DMS153 (cell line): ENCODE measurements around the gene TUFT1.
"Not testable (repeated sequence)": the region's sequence is repeated elsewhere in the genome, so short reads cannot be mapped to it uniquely, and the experiment has no call there.

Experiments used
- DNase-seq: peaks from one replicate; lab custom pipeline; 2025; lab: John Stamatoyannopoulos, UW

The TUFT1 gene

DNA sequence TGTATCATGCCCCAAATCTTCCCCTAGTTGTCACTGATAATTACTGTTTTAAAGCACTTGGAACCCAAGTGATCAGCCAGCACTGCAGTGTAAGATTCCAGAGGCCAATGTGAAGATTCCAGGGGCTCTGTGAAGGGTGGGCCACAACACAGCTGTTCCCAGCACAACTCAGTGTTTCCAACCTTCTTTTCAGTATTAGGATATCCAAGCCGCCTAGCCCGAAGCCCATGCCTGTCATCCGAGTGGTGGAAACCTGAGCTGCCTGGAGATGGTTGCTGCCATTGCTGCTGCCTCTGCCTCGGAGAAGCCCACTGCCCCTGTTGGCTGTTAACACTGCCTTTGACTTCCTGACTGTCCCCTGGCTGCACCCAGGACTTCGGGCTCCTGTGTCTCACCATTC, 41.3 kb downstream of the TUFT1 start:
- DNase-seq, result no peak

DNA sequence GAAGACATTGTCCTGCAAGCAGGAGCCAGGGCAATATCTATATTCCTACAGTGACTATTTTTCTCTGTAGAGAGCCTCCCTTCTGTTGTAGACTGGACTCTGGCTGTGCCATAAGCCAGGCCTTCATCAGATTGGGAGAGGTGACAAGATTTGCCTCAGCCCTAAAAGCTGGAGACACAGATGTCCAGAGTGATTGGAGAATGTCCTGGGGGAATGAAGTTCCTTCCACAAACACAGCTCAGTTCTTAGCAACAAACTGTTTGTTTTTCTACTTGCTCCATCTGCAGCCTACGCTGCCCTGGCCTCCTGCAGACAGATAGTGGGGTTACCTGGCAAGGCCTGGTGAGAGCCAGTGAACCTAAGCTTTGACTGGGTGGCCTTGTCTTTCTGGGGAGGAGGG, 41.8 kb downstream of the TUFT1 start:
- no peak for DNase-seq

DNA sequence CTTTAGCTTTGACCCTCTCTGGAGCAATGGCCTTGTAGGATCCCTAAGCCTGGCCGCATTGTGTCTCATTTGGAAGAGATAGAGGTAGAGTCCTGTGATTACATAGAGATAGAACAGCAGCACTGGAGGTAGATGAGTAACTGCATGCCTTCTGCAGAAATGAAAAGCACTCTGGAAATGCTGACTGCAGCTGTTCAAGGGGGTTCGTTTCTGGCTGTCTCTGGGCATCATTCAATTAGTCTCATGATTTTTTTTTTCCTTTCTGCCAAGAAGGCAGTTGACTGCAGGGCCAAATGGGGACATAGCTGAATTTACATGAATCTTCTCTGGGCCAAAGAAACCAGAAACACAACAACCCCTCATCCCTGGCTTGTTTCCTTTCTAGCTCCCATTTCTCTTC, 43.7 kb downstream of the TUFT1 start:
- no peak for DNase-seq

DNA sequence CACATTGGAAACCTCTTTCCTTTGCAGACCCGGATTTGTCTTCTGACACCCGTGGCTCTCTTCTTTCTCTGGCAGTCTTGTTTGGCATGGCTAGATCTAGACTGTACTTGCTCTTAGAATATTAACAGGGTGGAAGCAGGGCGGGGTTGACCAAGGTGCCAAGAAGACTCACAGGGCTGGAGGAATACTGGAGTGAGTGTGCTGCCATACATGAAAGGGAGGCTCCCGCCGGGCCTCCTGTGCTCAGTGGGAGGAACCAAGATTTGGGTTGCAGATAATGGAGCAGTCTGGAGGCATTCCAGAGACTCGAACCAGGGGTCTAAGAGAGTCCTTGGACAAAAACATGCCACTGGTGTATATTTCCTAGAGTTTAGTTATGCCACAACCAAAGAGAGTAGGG, 44.2 kb downstream of the TUFT1 start:
- no peak for DNase-seq

DNA sequence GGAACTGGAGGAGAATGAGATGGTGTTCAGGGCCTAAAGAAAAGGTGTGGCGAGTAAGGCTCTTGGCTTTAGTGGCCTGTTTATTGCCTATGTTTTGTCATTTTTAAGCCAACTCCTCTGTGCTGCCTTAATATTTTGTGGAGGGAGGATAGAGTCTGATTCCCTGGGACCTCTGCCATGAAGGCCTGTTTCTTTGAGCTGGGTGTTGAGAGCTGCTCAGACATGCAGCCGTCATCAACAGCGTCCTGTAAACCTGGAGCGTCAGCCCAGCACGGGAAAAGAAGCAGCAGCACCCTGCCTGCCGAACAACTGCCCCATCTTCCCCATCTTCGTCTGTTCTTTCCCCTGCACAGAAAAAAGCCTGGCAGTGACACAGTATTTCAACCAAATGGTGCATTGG, 44.7 kb downstream of the TUFT1 start:
- DNase-seq, result no peak

DNA sequence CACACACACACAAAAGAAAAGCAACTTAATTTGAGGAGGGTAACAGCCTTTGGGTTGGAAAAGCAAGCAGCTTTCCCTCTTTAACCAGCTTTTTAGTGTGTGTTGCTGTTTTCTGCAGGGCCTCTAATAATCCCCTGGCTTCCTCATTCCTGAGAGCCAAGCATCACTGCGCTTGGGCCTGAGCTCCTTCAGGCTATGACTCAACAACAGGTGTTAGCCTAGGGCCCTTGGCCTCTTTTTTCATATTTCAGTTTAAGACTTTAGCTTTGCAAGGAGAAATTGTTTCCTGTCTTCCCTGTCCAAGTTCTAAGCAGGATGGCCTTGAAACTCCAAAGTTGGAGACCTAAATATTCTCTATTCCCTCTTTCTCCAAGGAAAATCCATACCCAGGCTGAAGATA, 45.5 kb downstream of the TUFT1 start:
- DNase-seq, result no peak

DNA sequence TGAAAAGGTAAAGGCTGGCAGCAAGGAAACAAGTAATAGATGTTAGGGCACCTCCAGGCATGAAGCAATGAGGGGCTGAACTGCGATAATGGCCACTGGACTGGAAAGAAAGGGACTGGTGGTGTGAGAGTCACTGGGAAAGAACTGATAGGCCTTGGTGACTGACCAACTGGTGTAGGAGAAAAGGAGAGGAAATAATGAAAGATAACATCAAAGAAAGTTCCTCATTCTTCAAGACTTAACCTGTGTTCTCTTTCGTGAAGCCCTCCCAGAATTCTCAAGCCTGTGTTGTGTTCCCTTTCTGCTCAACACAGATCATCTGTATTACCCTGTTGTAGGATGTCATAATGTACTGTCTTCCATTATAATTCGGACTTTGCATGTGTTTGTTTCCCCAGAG, 50.9 kb downstream of the TUFT1 start:
- no peak for DNase-seq

DNA sequence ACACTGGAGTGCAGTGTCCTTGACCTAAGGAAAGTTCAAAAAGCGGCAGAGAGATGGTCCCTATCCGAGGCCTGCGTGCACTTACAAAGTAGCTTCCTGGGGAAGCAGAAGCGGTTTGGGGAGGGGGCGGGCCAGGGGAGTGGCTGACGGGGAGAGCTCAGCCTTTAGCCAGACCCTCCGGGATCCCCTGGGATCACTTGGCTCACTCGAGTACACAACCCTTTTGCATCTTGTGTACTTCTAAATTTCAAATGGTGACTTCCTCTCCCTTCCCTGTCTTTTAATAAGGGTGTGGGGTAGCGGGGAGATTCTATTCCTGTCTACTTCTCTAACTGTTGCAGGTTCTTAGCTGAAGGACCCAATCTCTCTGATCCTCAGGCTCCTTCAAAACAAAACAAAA, 53.6 kb downstream of the TUFT1 start:
- no peak for DNase-seq

DNA sequence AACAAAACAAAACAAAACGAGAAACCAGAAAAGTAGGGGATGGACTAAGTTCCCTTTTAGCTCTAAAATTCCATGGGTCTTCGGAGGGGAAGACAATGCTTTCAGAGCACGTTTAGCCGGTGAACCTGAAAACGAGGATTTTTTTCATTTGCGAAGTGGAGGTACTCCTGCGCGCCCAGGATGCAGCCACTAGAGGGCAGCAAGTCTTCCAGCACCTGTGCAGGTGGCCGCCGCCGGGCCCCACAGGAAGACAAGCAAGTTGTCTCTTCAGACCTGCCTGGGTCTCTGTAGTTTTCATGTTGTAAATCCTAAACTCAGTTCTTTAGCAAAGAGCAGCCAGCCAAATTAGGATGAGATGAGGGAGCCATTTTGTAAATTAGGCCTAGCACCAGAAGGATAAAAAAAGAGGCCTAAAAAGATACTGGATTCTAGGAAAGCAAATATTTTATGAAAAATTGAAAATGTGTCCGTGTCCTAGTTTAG, 54.1 kb downstream of the TUFT1 start:
- peak; percentile 78 for DNase-seq

DNA sequence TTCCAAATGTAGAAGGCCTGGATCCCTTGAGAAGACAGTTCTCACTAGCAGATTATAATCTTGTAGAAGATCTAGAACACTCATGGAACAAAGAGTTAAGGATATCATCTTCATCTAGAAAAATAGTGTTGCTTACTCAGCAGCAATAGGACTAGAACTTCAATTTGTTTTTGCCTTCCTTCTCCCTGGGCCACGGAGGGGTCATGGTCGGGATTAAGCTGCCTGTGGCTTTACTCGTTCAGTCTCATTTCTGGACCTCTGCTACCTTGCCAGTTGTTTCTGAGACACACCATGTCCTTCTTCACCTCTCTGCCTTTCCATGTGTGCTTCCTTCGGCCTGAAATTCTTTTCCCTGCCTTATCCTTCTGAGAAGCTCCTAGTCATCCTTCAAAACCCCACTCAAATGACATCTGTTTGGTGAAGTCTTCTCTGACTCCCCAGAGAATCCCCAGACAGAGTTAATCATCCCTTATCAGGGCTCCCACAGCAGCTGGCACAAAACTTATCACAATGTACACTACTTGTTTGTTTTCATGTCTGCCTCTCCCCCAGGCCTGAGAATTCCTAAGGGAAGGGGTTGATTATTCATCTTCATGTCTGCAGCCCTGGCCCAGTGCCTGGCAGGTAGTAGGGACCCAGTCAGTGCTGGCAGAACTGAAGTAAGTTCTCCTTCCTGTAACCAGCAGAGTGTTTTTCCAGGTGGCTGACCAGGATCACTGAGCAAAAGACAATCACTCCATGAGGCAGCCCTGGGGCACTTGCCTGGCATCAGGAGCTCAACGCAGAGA, 56.3 kb downstream of the TUFT1 start:
- DNase-seq, result no peak

DNA sequence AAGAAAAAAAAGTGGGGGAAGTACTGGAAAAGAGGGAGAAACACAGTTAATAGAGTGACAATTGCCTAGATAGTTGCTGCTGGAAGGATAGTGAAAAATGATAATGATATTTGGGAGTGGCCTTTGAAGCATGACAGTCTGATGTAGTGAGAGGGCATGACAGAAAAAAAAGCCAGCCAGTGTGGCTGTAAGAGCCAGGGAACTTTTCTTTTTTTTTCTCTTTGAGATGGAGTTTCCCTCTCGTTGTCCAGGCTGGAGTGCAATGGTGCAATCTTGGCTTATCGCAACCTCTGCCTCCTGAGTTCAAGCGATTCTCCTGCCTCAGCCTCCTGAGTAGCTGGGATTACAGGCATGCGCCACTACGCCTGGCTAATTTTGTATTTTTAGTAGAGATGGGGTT, 62.4 kb downstream of the TUFT1 start:
- DNase-seq, result not testable (repeated sequence)

DNA sequence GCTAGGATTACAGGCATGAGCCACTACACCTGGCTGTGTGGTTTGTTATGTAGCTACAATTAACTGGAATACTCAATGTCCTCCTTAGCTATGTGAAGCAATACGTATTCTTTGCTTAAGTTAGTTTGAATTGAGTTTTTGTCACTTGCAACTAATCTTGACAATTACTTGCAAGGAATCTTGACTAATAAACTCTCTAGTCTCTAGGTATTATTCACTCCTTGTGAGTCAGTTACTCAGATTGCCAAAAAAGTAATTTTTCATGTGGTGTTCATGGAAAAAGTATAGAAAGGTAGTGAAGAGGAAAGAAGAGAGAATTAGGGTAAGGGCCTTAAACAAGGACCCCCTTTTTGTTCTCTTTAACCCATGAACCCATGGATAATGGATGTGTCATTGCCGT, 64.2 kb downstream of the TUFT1 start:
- no peak for DNase-seq

DNA sequence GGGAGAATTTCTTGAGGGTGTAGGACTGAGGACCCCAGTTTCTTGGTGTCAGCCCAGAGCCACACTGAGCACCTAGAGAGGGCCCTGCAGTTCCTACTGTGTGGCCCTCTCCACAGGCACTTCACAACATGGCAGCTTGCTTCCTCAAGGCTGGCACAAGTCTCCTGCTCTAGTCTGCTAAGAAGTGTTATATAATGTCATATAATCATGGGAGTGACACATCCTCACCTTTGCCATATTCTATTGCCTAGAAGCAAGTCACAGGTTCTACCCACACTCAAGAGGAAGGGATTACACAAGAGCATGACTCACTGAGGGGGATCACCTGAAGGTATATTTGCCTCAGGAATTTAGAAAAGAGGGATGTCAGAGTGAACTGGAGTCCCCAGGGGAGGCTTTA, 66.3 kb downstream of the TUFT1 start:
- DNase-seq, result no peak

DNA sequence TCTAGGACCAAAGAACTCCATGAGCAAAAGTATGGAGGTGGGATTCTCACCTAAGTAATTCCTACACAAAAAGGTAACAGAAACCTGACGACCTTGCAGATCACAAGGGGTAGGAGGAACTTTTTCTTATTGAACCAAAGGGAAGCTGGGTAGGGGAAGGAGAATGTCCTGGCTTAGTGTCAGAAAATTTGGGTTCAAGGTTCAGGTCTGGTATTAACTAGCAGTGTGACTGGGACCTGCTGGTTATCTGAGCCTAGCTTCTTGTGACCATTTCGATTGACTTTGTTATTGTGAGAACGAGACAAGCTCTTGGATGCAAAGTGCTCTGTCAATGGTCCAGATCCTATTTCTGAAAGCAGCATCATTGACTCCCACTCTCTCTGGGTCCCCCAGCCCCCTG, 66.7 kb downstream of the TUFT1 start:
- DNase-seq, result no peak

DNA sequence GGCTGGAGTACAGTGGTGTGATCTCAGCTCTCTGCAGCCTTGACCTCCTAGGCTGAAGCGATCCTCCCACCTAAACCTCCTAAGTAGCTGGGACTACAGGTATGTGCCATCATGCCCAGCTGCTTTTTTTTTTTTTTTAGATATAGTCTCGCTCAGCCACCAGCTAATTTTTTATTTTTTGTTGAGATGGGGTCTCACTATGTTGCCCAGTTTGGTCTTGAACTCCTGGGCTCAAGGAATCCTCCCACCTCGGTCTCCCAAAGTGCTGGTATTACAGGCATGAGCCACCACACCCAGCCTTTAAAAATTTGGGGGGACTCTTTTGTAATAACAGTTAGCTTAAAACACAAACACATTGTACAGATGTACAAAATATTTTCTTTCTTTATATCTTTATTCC, 70.0 kb downstream of the TUFT1 start:
- no peak for DNase-seq

DNA sequence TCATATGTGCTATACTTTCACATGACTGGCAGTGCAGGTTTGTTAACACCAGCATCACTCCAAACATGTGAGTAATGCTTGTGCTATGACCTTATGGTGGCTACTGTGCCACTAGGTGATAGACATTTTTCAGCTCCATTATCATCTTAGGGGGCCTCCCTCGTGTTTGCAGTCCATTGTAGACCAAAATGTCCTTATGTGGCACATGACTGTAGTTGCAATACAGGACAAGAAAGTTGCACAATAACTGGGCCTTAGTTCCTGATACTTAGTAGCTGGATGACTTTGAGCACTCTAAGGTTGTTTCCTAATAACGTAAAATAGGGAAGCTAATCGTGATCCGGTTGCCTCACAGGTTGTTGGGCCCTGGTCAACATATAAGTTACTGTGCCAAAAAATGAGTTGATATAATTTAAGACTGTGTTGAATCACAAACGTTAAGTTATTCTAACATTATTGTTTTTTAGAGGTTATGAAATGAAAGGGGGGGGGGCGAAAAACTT, 71.2 kb downstream of the TUFT1 start:
- DNase-seq, result no peak

DNA sequence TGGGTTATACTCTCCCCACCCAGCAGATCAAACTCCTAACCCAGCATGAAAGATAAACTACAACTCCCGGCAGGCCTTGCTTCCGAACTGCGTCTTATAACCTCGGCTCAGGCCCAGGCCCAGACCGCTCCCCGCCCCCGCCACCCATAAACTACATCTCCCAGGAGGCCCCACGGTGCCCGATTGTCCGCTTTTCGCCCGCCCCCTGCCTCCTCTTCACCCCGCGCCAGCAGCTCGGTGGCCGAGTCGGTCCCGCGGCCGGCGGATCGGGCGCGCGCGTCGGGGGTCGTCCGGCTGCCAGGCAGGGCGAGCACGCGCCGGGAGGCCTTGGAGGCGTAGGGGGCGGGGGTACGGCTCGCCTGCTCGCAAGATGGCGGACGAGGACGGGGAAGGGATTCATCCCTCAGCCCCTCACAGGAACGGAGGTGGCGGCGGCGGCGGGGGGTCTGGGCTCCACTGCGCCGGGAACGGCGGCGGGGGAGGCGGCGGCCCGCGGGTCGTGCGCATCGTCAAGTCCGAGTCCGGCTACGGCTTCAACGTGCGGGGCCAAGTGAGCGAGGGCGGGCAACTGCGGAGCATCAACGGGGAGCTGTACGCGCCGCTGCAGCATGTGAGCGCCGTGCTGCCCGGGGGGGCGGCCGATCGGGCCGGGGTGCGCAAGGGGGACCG, 71.9 kb downstream of the TUFT1 start, which contains the start of gene SNX27:
Gene SNX27, plus strand, starts transcription at position 219 of the 669 bp plus-strand sequence. Its CDS starts 152 bp downstream, at position 371.
- DNase-seq, result peak; percentile 88

DNA sequence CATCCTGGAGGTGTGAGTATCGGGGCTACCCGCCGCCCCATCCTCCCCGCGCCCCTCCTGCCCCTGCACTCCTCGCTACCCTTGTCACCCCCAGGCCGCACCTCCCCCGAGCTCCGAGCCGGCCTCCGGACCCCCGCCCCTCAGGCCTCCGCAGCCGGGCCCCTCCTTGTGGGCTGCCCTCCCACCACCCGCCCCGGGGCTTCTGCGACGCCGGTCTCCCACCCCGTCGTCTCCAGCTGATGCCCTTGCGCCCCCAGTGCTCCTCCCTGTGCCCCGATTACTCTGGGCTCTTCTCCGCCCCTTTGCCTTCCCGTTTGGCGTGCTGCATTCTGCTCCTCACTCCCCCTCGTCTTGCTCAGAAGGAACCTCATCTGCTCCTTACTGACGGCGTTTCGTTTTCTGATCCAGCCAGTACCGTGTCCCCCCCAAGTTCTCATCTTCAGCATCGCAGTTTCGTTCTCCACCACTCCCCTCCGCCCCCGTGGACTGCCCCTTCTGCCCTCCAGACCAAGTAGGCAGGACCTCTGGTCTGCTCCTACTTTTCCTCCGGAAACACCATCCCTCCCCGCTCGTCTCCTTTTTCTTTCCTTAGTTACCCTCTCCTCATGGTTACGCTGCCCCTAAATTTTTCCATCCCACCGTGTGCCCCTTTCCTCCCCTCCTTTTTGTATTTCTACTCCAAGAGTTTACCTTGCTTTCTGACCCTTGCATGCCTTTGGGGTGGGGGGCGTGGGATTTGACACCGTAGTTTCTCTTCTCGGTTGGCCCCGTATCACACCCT, 72.6 kb downstream of the TUFT1 start:
- DNase-seq, result no peak

DNA sequence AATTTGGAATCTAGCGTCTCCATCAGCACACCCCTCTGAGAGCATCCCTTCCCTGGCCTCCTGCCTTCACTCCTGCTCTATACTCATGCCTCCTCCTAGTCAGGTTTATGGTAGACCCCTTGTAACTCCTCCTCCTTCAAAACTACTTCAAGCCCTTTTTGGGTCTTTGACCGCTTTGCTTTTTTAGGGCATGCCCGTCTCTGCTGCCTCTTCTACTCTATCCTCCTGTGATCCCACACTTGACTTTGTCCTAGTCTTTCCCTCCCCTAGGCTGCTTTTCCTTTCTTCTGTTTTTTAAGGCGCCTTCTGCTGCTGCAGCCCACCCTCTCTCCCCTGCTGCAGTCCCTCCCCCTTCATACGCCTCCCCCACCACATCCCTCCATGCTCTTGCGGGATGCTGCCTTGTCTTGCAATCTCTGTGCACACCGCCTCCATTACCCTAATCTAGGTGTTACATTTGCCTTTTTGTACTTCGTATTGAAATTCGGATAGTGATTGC, 73.2 kb downstream of the TUFT1 start:
- DNase-seq, result no peak

DNA sequence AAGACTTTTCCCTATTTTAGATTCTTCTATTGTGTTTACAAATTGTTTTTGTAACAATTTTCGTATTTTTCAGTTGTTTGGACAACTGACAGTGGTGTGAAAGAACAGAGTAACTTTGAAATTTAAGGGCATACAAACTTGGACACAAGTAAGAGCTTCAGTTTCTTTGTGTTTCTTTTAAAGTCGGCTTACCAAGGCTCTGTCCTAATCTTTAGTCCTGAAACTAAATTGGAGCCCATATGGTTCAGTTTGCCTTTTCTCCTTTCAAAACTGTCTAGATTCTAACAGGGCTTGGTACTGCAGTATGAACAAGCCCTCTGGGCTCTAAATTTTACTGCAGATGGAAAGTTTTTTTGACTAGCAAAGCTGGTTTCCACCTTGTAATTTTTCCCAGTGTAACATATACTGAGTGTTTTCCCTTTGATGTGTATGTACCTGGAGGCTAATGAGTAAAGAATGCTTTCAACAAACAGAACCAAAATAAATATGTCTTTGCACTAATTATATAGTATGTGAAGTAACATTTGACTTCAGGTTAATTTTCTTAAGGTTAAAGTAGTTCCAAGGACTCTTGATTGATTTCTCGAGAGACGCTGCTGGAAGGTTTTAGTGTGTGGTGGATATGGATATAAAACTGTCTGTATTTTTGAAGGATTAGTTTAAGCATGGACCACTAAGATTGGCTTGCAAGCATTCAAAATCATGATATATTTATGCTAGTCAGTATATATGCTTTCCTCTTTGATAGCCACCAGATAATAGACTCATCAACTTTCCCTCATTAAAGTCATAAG, 75.8 kb downstream of the TUFT1 start:
- DNase-seq, result no peak

DNA sequence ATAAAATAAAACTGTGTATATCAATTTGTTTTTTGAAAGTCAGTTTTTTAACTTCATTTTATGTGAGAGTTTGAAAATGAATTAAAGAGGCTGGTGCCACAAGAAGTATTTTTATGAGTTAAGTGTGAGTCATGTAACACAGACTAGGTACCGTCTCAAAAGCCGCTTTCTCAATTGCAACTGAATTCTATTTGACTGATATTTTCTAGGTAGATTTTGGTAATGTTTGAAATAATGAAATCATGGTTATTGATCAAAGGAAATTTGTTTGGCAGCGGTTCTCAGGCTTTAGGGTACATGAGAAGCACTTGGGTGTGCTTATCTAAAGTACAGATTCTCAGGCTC, 76.4 kb downstream of the TUFT1 start:
- DNase-seq, result no peak

DNA sequence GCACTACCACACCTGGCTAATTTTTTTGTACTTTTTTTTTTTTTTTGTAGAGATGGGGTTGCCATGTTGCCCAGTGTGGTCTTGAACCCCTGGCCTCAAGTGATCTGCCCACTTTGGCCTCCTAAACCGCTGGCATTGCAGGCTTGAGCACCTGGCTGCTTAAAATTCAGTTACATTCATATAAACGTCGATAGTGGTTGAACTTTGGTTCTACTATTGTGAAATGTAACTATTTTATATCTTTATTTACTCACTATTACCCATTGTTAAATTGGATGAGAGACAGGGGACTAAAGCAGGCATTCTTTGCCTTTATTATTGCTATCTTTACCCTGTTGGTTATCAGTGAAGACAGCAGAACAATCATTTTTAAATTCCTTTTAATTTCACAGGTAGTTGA, 77.9 kb downstream of the TUFT1 start:
- DNase-seq, result no peak
